ENCODE measurements around the gene EXOC4.
A peak's percentile ranks its signal among the peaks of the same experiment; 100 is the strongest.

EXOC4 gene

DNA sequence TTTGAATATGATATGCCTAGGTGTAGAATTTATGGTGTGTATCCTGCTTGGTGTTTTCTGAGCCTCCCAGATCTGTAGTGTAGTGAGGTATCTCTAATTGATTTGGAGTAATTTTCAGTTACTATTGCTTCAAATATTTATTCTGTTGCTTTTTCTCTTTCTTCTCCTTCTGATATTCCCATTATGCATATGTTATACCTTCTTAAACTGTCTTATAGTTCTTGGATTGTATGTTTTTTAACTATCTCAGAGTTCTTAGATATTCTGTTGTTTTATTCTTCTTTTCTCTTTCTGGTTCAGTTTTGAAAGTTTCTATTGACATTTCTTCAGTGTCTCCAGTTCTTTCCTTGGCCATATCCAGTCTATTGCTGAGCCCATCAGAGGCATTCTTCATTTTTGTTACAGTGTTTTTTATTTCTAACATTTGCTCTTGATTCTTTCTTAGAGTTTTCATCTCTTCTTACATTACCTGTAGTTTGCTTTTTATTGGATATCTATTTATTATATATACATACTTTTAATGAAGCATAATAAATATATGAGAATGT, 668.8 kb downstream of the EXOC4 start:
- no peak for TF ChIP-seq GATA2 (IDR thresholded peaks at IDR 0.05; ENCODE audit: low read depth, low read length)
- TF ChIP-seq GATA3 (IDR thresholded peaks at IDR 0.05; ENCODE audit: low read depth, low read length): no peak

DNA sequence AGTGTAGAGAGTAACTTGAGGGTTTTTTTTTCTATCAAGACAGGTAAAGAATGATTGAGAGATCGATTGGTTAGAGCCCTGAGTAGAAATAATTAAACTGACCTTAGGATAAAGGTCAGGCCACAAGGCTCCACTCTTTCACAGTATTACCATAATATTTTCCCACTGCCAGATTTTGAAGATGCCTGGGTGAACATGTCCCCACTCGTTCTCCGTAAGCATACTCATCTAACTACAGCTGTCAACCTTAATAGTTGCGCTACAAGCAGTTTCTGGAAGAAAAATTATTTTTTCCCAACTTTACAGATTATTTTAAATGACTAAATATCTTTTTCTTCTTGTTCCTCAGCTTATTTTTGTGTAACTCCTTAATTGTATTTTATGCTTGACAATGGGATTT, 671.1 kb downstream of the EXOC4 start:
- TF ChIP-seq GATA3 (IDR thresholded peaks at IDR 0.05; ENCODE audit: low read depth, low read length) (no peak), GATA2 (IDR thresholded peaks at IDR 0.05; ENCODE audit: low read depth, low read length) (no peak)

DNA sequence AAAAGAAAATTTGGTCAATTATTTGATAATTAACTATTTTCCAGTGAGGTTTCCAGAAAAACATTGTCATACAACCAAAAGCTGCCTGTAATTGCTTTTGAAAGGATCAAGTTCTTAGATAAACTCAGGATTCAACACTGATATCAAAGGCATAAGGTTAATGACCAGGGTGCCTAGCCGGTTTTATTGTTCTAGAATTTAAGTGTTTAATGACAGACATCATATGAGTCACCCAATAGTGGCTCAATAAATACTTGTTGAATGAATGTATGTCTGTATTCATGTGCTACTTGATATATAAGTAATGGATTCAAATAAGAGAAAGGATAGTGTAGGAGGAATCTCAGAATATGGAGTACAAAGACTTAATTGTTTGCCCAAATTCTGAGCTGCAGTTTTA, 678.2 kb downstream of the EXOC4 start:
- TF ChIP-seq GATA3 (IDR thresholded peaks at IDR 0.05; ENCODE audit: low read depth, low read length): no peak
- TF ChIP-seq GATA2 (IDR thresholded peaks at IDR 0.05; ENCODE audit: low read depth, low read length): no peak

DNA sequence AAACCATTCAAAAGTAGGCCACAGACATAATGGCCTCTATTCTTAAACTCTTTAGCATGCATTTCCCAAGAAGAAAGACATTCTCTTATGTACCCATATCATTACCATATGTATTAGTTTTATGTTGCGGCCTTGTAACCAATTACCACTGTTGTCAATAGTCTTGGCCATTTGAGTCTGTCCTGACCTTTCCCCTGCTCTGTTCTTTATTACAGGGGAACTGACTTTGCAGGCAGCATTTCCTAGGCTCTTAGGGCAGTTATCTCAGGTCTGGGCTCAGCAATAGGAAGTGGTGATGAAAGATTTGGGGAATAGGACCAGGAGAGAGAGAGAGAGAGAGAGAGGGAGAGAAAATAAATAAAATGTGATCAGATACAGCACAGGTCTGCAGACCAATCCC, 679.7 kb downstream of the EXOC4 start:
- TF ChIP-seq GATA3 (IDR thresholded peaks at IDR 0.05; ENCODE audit: low read depth, low read length): no peak
- TF ChIP-seq GATA2 (IDR thresholded peaks at IDR 0.05; ENCODE audit: low read depth, low read length): peak; percentile 57

DNA sequence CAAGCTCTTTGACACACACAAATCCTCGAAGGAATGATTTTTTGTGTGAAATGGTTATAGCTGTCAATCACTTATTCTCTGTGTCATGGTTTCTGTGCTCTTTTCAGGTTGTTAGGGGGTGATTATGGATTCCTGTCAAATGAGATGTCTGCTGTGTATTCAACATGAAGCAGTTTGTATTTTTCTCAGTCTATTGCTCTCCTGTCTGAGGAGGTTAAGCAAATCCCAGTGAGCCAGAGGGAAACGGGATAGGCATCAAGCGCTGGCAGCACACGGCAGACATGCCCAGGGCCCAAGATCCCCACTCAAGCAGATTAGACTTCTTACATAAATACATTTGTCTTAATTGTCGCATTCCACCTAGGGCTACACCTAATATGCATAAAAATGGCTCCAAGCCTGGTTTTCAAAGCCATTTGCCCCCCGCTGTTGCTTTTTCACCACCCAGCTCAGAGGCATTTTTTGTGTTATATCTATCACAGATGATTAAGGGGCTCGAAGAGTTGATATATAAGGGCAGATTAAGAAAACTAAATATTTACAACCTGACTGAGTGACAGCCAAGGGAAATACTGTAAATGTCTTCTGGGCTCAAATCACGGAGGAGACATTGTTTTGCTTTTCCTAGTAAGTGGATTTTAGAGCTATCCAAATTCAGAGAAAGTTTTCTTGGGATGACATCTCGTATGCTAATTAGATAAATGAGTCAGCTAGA, 681.5 kb downstream of the EXOC4 start:
- TF ChIP-seq GATA3 (IDR thresholded peaks at IDR 0.05; ENCODE audit: low read depth, low read length) (no peak), GATA2 (IDR thresholded peaks at IDR 0.05; ENCODE audit: low read depth, low read length) (no peak)

DNA sequence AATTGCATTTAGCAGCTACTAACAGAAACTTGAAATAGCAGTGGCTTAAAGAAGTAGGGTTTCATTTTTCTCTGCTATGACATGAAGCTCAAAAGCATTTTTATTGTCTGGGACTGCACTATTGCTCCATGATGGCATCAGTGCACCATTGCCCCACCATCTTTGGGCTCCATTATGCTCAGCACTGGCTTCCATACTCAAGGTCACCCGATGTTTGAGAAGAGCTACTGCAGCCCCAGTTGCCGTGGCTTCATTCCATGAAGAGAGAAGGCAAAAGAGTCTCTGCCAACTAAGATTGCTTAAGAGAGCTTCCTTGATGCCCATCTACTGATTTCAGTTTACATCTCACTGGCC, 682.1 kb downstream of the EXOC4 start:
- no peak for TF ChIP-seq GATA3 (IDR thresholded peaks at IDR 0.05; ENCODE audit: low read depth, low read length)
- no peak for TF ChIP-seq GATA2 (IDR thresholded peaks at IDR 0.05; ENCODE audit: low read depth, low read length)

DNA sequence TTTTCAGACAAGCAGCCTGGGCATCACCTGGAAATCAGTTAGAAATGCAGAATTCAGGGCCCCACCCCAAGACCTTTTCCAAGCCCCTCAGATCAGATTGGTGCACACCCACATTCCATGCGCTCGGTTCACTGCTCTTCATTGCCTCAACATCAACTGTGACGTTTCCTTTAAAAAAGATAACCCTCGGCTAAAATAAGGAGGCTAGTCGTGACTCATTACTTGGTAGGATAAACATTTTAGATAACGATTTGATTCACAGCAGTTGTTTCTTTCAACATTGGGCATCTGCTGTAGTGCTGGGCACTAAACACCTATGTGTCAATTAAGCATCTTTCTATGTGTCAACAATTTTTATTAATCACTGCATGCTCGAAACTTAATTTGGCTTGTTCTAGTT, 683.2 kb downstream of the EXOC4 start:
- TF ChIP-seq GATA3 (IDR thresholded peaks at IDR 0.05; ENCODE audit: low read depth, low read length): no peak
- no peak for TF ChIP-seq GATA2 (IDR thresholded peaks at IDR 0.05; ENCODE audit: low read depth, low read length)

DNA sequence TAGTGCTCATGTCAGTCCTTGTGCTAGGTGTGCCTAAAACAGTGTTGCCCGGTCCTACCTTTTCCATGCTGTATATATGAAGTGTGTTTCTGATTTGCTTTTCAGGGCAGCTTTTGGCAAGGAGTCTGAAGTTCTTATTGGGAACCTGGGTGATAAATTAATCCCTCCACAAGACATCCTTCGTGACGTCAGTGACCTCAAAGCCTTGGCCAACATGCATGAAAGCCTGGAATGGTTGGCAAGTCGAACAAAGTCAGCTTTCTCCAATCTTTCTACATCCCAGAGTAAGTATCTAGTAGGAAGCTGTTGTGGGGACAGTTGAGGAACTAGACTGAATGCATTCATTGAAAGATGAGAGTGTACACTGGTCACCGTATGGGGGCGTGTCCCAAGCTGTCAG, 684.9 kb downstream of the EXOC4 start:
- TF ChIP-seq GATA2 (IDR thresholded peaks at IDR 0.05; ENCODE audit: low read depth, low read length) (no peak), GATA3 (IDR thresholded peaks at IDR 0.05; ENCODE audit: low read depth, low read length) (no peak)

DNA sequence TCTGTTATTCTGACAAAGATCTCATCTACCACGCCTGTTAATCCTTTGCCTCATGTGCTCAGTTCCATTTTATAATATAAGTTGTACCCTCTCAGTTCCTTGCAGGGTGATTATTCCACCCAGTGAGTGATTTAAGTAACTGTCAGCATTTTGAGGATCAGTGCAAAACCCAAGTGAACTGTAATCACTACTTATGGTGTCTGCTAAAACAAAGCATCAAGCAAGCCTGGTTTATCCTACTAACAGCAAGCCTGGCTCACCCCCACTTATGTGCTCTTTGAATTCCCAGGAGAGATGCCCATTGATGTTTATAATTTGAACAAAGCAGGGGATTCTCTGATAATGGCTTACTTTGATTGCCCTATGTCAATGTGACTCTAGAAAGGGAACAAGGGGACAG, 687.5 kb downstream of the EXOC4 start:
- TF ChIP-seq GATA2 (IDR thresholded peaks at IDR 0.05; ENCODE audit: low read depth, low read length) (no peak), GATA3 (IDR thresholded peaks at IDR 0.05; ENCODE audit: low read depth, low read length) (no peak)

DNA sequence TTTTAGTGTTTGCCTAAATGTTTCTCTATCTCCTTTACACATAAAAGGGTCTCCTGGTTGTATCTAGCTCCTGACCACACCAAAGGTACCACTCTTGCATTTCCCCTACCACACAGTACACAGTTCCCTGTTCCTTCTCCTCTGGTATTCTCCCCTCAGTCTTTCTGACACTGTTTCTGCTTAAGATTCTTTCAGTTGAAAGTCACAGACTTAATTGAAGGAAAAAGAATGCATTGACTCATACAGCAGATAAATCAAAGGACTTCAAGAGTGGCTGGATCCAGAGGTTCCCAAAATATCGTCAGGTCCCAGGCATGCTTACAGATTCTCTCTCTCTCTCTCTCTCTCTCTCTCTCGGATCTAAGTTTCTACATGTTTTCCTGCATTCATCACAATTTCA, 688.6 kb downstream of the EXOC4 start:
- no peak for TF ChIP-seq GATA2 (IDR thresholded peaks at IDR 0.05; ENCODE audit: low read depth, low read length)
- TF ChIP-seq GATA3 (IDR thresholded peaks at IDR 0.05; ENCODE audit: low read depth, low read length): no peak

DNA sequence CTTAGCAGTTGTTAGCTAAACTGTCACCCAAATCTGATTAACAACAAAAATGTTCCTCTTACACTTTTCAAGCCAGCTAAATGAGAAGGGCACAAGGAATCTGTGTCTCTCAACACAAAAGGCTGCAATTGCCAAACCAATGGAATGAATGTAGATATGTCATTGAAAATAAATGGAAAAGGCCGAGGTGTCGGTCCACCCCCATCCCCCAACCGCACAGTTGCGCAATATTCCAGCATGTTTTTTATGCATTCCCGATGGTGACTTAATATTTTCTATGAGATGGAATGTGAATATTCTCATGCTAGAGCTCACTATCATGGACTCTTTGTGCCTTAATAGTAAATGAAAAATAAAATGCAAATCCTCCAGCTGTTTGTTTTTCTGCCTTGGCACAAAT, 692.6 kb downstream of the EXOC4 start:
- no peak for TF ChIP-seq GATA3 (IDR thresholded peaks at IDR 0.05; ENCODE audit: low read depth, low read length)
- no peak for TF ChIP-seq GATA2 (IDR thresholded peaks at IDR 0.05; ENCODE audit: low read depth, low read length)

DNA sequence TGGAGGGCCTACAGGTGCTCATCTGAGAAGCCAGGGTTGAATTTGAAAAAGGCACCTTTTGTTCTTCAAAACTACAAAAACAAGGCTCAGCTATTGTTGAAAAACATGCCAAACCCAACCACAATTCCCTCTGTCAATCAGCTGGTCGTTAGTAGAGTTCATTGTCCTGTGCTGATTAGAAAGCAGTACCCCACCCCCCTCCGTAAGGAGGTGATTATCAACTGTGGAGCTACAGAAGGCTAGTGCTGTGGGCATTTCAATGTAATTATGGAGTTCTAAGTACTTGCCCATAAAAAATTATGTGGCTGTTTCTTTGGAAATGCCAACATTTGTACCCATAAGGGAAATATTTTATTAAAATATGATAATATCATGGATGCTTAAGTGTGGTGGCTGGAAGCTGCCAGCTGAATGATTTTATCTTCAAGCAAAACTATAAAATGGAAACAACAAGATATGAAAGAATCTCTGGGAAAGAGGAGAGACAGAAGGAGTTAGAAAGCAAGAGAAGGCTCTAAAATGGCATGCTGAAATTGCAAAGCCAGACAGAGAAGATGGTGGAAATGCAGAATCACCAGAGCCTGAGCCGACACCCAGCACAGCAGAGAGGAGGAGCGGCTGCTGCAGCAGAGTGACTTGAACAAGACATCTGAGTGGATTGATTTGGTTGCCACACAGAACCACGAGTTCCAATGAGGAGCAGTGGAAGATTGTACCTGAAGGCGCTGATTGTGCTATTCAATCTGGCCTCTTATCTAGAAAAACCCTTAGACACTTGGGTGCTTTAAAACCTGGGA, 694.8 kb downstream of the EXOC4 start:
- TF ChIP-seq GATA2 (IDR thresholded peaks at IDR 0.05; ENCODE audit: low read depth, low read length) (peak; percentile 68), GATA3 (IDR thresholded peaks at IDR 0.05; ENCODE audit: low read depth, low read length) (peak; percentile 90)

DNA sequence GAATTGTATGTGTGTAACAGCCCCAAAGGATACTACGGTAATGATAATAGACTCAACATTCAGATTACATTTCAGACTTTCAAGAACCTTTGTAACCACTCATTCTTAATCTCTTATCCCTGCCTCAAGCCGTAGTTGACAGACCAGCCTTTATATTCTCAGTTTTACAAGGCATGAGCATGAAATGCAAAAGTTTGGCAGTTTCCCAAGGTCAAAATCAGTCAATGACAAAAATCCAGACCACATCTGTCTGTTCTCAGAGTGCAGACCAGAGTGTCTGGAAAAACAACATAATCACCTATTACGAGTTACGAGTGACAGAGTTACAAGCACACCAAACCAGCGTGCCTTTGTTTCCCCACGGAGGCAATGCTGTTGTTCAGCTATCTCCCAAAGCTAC, 695.7 kb downstream of the EXOC4 start:
- TF ChIP-seq GATA3 (IDR thresholded peaks at IDR 0.05; ENCODE audit: low read depth, low read length) (no peak), GATA2 (IDR thresholded peaks at IDR 0.05; ENCODE audit: low read depth, low read length) (no peak)

DNA sequence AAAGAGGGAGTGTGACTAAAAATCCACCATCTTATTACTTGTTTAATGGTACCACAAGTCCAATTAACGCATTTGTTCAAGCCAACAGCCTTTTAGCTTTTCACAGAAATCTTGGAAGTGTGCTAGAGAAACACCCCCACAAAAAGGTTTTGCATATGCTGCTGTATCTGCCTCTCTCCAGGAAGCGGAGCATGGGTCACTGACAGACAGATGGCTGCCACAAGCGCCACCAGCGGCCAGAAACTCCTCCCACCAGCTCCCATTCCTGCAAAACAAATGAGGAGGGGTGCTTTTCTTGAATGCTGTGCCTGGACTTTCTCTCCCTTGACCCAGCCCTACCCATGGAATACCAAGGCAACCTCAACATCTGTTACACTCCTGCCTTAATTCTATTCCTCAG, 698.0 kb downstream of the EXOC4 start:
- TF ChIP-seq GATA3 (IDR thresholded peaks at IDR 0.05; ENCODE audit: low read depth, low read length) (no peak), GATA2 (IDR thresholded peaks at IDR 0.05; ENCODE audit: low read depth, low read length) (no peak)

DNA sequence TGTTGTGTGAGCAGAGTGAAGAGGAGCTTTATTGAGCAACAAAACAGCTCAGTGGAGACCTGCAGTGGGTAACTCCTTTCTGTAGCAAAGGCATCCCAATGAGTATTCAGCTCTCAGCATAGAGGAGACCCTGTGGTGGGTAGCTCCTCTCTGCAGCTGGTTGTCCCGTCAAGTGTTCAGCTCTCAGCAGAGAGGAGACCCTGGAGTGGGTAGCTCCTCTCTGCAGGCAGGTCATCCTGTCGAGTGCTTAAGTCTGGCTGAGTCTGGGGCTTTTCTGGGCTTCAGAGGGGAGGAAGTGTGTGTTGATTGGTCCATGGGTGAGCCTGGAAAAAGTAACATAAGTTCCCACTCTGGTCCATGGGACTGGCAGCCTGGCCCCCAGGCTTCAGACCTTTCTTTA, 702.3 kb downstream of the EXOC4 start:
- no peak for TF ChIP-seq GATA2 (IDR thresholded peaks at IDR 0.05; ENCODE audit: low read depth, low read length)
- no peak for TF ChIP-seq GATA3 (IDR thresholded peaks at IDR 0.05; ENCODE audit: low read depth, low read length)

Data from SH-SY5Y (cell line).